Mesothelial cell of epicardium (in vitro differentiated cells): ENCODE results near the gene NFE2L3. TPM values are rescaled to one million over a fixed set of nuclear protein-coding genes. Genes with fewer than 3 reads are reported as not detected.

Experiments used
- DNase-seq, 2 experiments: peaks; one replicate each; pipeline ENCODE4 v3.0.0; 2021; ENCODE audit warnings: low spot score in 2 of 2; ENCODE audit not compliant: unreplicated experiment in 2 of 2
- H3K27ac Mint-ChIP-seq: 2 replicates; pipeline ENCODE4 v1.8.0; 2021; ENCODE audit warnings: mixed read lengths
- H3K27me3 Mint-ChIP-seq: 2 replicates; pipeline ENCODE4 v1.8.0; 2021; ENCODE audit warnings: low read depth, mixed read lengths
- H3K36me3 Mint-ChIP-seq: 2 replicates; pipeline ENCODE4 v1.8.0; 2021; ENCODE audit warnings: mixed read lengths
- H3K4me1 Mint-ChIP-seq: 2 replicates; pipeline ENCODE4 v1.8.0; 2021; ENCODE audit warnings: mixed read lengths
- H3K4me3 Mint-ChIP-seq: 2 replicates; pipeline ENCODE4 v1.8.0; 2021; ENCODE audit warnings: mild to moderate bottlenecking, moderate library complexity, mixed read lengths
- H3K9me3 Mint-ChIP-seq: 2 replicates; pipeline ENCODE4 v1.8.0; 2021; ENCODE audit warnings: mixed read lengths
- CTCF ChIP-seq: fragments of 200-600 bp; sonication (generic); IDR thresholded peaks from one replicate; pipeline ENCODE4 v1.5.0; 2021; ENCODE audit warnings: antibody characterized with exemption; ENCODE audit not compliant: unreplicated experiment
- total RNA-seq: library from RNA; stranded (reverse); gene quantifications from 3 replicates; pipeline ENCODE4 v1.2.1, GENCODE V29; 2021

NFE2L3 gene
- total RNA-seq, 1 donor from 2014 or later = 11.8 TPM

GRCh38 chr7:26201247-26202018 lies 49.4 kb downstream of the NFE2L3 start, which contains the start of gene CBX3:
Gene CBX3 (plus strand): TSS chr7:26201745. CDS start chr7:26202999, 1,254 bp downstream.
- peaks cover 49% of the 10 kb centered on the region for H3K4me1 Mint-ChIP-seq
- H3K27ac Mint-ChIP-seq = peak within 1 kb of the TSS; percentile 100
- peak within 1 kb of the TSS; percentile 99 for H3K4me3 Mint-ChIP-seq
- H3K27me3 Mint-ChIP-seq = no peaks in the 10 kb centered on the region
- TF ChIP-seq CTCF = no peak
- H3K9me3 Mint-ChIP-seq = no peaks in the 10 kb centered on the region
- H3K36me3 Mint-ChIP-seq = peaks cover 18% of the 10 kb centered on the region
- DNase-seq = peak; percentile 89 to 93

- DNase-seq = peak in 1 of 2 experiments; percentile 41
- Mint-ChIP-seq H3K4me3 (peak overlapping the region; percentile 84), H3K36me3 (peaks cover 16% of the 10 kb centered on the region), H3K4me1 (peaks cover 43% of the 10 kb centered on the region), H3K27ac (peak overlapping the region; percentile 93), H3K27me3 (no peaks in the 10 kb centered on the region), H3K9me3 (no peaks in the 10 kb centered on the region)
- no peak for TF ChIP-seq CTCF
Observed at GRCh38 chr7:26202019-26202990, 50.3 kb downstream of the NFE2L3 start.

GRCh38 chr7:26203016-26203415 lies 51.0 kb downstream of the NFE2L3 start:
- H3K9me3 Mint-ChIP-seq = no peaks in the 10 kb centered on the region
- peak overlapping the region; percentile 84 for H3K4me3 Mint-ChIP-seq
- no peak for TF ChIP-seq CTCF
- no peaks in the 10 kb centered on the region for H3K27me3 Mint-ChIP-seq
- H3K27ac Mint-ChIP-seq = peak overlapping the region; percentile 93
- DNase-seq = no peak
- peaks cover 18% of the 10 kb centered on the region for H3K36me3 Mint-ChIP-seq
- peaks cover 39% of the 10 kb centered on the region for H3K4me1 Mint-ChIP-seq

GRCh38 chr7:26208040-26208439 lies 56.0 kb downstream of the NFE2L3 start:
- H3K27me3 Mint-ChIP-seq = no peaks in the 10 kb centered on the region
- H3K36me3 Mint-ChIP-seq = peaks cover 43% of the 10 kb centered on the region
- peak overlapping the region; percentile 53 for H3K27ac Mint-ChIP-seq

More at GRCh38 chr7:26208040-26208439, 56.0 kb downstream of the NFE2L3 start:
- H3K4me3 Mint-ChIP-seq = no peak overlapping the region
- peaks cover 37% of the 10 kb centered on the region for H3K4me1 Mint-ChIP-seq
- no peaks in the 10 kb centered on the region for H3K9me3 Mint-ChIP-seq
- TF ChIP-seq CTCF = no peak
- DNase-seq = no peak
